Measurements from ENCODE around the gene NEK1. TPM values are rescaled to one million over a fixed set of nuclear protein-coding genes. Genes with fewer than 3 reads are reported as not detected.

NEK1 gene
- total RNA-seq, 4 donors from 2014 or later, result 6.0 to 11.1 (median 6.7) TPM

GRCh38 chr4:169446824-169447223, 165.6 kb downstream of the NEK1 start:
- no peak overlapping the region for H3K27ac ChIP-seq
- H3K27me3 ChIP-seq, result no peaks in the 10 kb centered on the region
- DNase-seq (ENCODE audit: low spot score in 2 of 2), result no peak
- H3K9me3 ChIP-seq, result peaks cover 19% of the 10 kb centered on the region
- no peaks in the 10 kb centered on the region for H3K4me1 ChIP-seq
- H3K36me3 ChIP-seq, result peaks cover 30% of the 10 kb centered on the region
- no peak overlapping the region for H3K4me3 ChIP-seq
- TF ChIP-seq POLR2AphosphoS5 (IDR thresholded peaks at IDR 0.05) (no peak), POLR2A (IDR thresholded peaks at IDR 0.05) (no peak), CTCF (IDR thresholded peaks at IDR 0.05) (no peak), EP300 (IDR thresholded peaks at IDR 0.05) (no peak)
- WGBS, result 94% methylated on average over 4 of the region's 4 CpGs

- H3K4me1 ChIP-seq, result peaks cover 17% of the 10 kb centered on the region
- H3K36me3 ChIP-seq, result peaks cover 25% of the 10 kb centered on the region
- H3K27ac ChIP-seq, result no peak overlapping the region
- 90% methylated on average over 1 of the region's 1 CpG for WGBS
- no peak for DNase-seq (ENCODE audit: low spot score in 2 of 2)
- H3K4me3 ChIP-seq, result no peak overlapping the region
- TF ChIP-seq CTCF (IDR thresholded peaks at IDR 0.05) (no peak), POLR2AphosphoS5 (IDR thresholded peaks at IDR 0.05) (no peak), POLR2A (IDR thresholded peaks at IDR 0.05) (no peak), EP300 (IDR thresholded peaks at IDR 0.05) (no peak)
- H3K9me3 ChIP-seq, result peaks cover 19% of the 10 kb centered on the region
- no peaks in the 10 kb centered on the region for H3K27me3 ChIP-seq
Observed at GRCh38 chr4:169443748-169444147, 168.6 kb downstream of the NEK1 start.

- peaks cover 18% of the 10 kb centered on the region for H3K4me1 ChIP-seq
- no peak overlapping the region for H3K4me3 ChIP-seq
- 87% methylated on average over 3 of the region's 3 CpGs for WGBS
- no peak for TF ChIP-seq POLR2AphosphoS5 (IDR thresholded peaks at IDR 0.05)
- TF ChIP-seq CTCF (IDR thresholded peaks at IDR 0.05), result no peak
- TF ChIP-seq POLR2A (IDR thresholded peaks at IDR 0.05), result no peak
- no peak for TF ChIP-seq EP300 (IDR thresholded peaks at IDR 0.05)
- no peak for DNase-seq (ENCODE audit: low spot score in 2 of 2)
- H3K27me3 ChIP-seq, result no peaks in the 10 kb centered on the region
- peaks cover 13% of the 10 kb centered on the region for H3K36me3 ChIP-seq
- peaks cover 16% of the 10 kb centered on the region for H3K9me3 ChIP-seq
- H3K27ac ChIP-seq, result no peak overlapping the region
Observed at GRCh38 chr4:169440446-169440845, 171.9 kb downstream of the NEK1 start.

GRCh38 chr4:169439244-169439643, 173.1 kb downstream of the NEK1 start:
- Histone ChIP-seq H3K9me3 (peaks cover 9% of the 10 kb centered on the region), H3K4me3 (no peak overlapping the region), H3K27ac (no peak overlapping the region), H3K36me3 (peaks cover 4% of the 10 kb centered on the region), H3K27me3 (no peaks in the 10 kb centered on the region), H3K4me1 (peaks cover 18% of the 10 kb centered on the region)
- TF ChIP-seq EP300 (IDR thresholded peaks at IDR 0.05) (no peak), POLR2A (IDR thresholded peaks at IDR 0.05) (no peak), CTCF (IDR thresholded peaks at IDR 0.05) (no peak), POLR2AphosphoS5 (IDR thresholded peaks at IDR 0.05) (no peak)
- no peak for DNase-seq (ENCODE audit: low spot score in 2 of 2)
- 68% methylated on average over 1 of the region's 1 CpG for WGBS

GRCh38 chr4:169438057-169438480, 174.3 kb downstream of the NEK1 start:
- Histone ChIP-seq H3K27me3 (no peaks in the 10 kb centered on the region), H3K36me3 (peaks cover 7% of the 10 kb centered on the region), H3K9me3 (no peaks in the 10 kb centered on the region), H3K4me1 (peaks cover 18% of the 10 kb centered on the region), H3K27ac (no peak overlapping the region), H3K4me3 (no peak overlapping the region)
- TF ChIP-seq EP300 (IDR thresholded peaks at IDR 0.05), result no peak
- no peak for TF ChIP-seq POLR2AphosphoS5 (IDR thresholded peaks at IDR 0.05)
- TF ChIP-seq POLR2A (IDR thresholded peaks at IDR 0.05), result no peak
- TF ChIP-seq CTCF (IDR thresholded peaks at IDR 0.05), result no peak
- WGBS, result 86% methylated on average over 2 of the region's 2 CpGs
- DNase-seq (ENCODE audit: low spot score in 2 of 2), result no peak

All from suprapubic skin (tissue), 4 donors.